Esophagus squamous epithelium (tissue), 5 donors: ENCODE results near the gene ITPRIPL2. TPM values are rescaled to one million over a fixed set of nuclear protein-coding genes. Genes with fewer than 3 reads are reported as not detected.
A peak's percentile ranks its signal among the peaks of the same experiment; 100 is the strongest.

Source experiments
- DNase-seq: peaks from one replicate; lab custom pipeline; 2025; lab: John Stamatoyannopoulos, UW
- H3K27ac ChIP-seq, 4 donors: fragments of 200-600 bp; sonication (generic); one replicate each; pipeline ENCODE4 v1.5.1; 2016 to 2019; ENCODE audit warnings: mild to moderate bottlenecking in 1 of 4
- H3K27me3 ChIP-seq, 4 donors: fragments of 200-600 bp; sonication (generic); 1 replicate in 3 of 4; 2 replicates in 1 of 4; pipeline versions ENCODE4 v1.5.1 to v1.6.0; 2017 to 2021; ENCODE audit warnings: antibody characterized with exemption in 1 of 4
- H3K36me3 ChIP-seq, 3 donors: fragments of 200-600 bp; sonication (generic); one replicate each; pipeline ENCODE4 v1.5.1; 2016 to 2019
- H3K4me1 ChIP-seq, 3 donors: fragments of 200-600 bp; sonication (generic); one replicate each; pipeline ENCODE4 v1.5.1; 2017 to 2019
- H3K4me3 ChIP-seq, 4 donors: fragments of 200-600 bp; sonication (generic); 1 replicate in 3 of 4; 2 replicates in 1 of 4; pipeline ENCODE4 v1.5.1; 2016 to 2019; ENCODE audit warnings: mild to moderate bottlenecking in 2 of 4, moderate library complexity in 1 of 4
- H3K9me3 ChIP-seq, 3 donors: fragments of 200-600 bp; sonication (generic); one replicate each; pipeline ENCODE4 v1.5.1; 2016 to 2019
- POLR2A ChIP-seq, 4 donors: fragments of 450-650 bp; IDR thresholded peaks; one replicate each; pipeline ENCODE4 v1.6.1; 2017; ENCODE audit warnings: antibody characterized with exemption in 4 of 4, mild to moderate bottlenecking in 4 of 4, moderate library complexity in 3 of 4
- WGBS, 2 donors: methylation state at CpG; one replicate each; pipeline ENCODE4 v1.1.5; 2018; 5-methylcytosine and 5-hydroxymethylcytosine counted together
- intact Hi-C: fragments of 100-400 bp; cut with DNase I; formaldehyde crosslinking; loops from one replicate; pipeline ENCODE4 v1.15.0; 2022
- total RNA-seq, 4 donors: library from RNA; depleted of rRNA; stranded (reverse); fragments of >200 nt; gene quantifications; one replicate each; pipeline ENCODE4 v1.1.0, GENCODE V29; 2016
- TF ChIP-seq, protein P1 (sequence below), 6 experiments: fragments of 450-650 bp in 4 of 6; fragments of 200-600 bp in 2 of 6; sonication (generic) in 2 of 6; IDR thresholded peaks; one replicate each; pipeline ENCODE4 v1.5.1; 2016 to 2019; ENCODE audit warnings: antibody characterized with exemption in 6 of 6, mild to moderate bottlenecking in 4 of 6, moderate library complexity in 4 of 6
- donor health status: DM: yes; HTN: yes; CAD: no.

The ITPRIPL2 gene
- total RNA-seq, 4 donors from 2014 or later = 18.3 to 78.6 (median 42.4) TPM

DNA sequence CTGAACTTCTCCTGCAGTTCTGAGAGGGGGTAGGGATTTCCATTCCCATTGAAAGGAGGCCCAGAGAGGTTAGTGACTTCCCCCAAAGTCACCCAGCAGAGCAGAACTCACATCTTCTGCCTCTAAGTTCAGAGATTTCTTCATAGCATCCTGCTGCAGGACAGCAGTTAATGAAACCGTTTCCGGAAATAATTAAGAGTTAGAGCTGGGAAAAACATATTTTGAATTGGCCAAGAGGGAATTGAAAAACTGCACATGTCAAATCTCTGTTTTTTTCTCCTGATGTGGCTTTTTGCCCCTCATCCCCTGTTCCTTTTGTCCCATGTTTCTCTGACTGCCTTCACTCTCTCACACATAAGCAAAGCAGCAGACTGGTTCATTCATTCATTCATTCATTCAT is 26.6 kb downstream of the ITPRIPL2 start:
- WGBS, 2 donors = 50 to 61% methylated on average over 2 of the region's 2 CpGs
- peaks cover 43 to 98% (median 61%) of the 10 kb centered on the region in 3 donors for H3K4me1 ChIP-seq
- H3K27me3 ChIP-seq = no peaks in the 10 kb centered on the region
- TF ChIP-seq, protein P1, sequence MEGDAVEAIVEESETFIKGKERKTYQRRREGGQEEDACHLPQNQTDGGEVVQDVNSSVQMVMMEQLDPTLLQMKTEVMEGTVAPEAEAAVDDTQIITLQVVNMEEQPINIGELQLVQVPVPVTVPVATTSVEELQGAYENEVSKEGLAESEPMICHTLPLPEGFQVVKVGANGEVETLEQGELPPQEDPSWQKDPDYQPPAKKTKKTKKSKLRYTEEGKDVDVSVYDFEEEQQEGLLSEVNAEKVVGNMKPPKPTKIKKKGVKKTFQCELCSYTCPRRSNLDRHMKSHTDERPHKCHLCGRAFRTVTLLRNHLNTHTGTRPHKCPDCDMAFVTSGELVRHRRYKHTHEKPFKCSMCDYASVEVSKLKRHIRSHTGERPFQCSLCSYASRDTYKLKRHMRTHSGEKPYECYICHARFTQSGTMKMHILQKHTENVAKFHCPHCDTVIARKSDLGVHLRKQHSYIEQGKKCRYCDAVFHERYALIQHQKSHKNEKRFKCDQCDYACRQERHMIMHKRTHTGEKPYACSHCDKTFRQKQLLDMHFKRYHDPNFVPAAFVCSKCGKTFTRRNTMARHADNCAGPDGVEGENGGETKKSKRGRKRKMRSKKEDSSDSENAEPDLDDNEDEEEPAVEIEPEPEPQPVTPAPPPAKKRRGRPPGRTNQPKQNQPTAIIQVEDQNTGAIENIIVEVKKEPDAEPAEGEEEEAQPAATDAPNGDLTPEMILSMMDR (IDR thresholded peaks at IDR 0.05) = no peak
- TF ChIP-seq POLR2A (IDR thresholded peaks at IDR 0.05) = no peak
- H3K9me3 ChIP-seq = no peaks in the 10 kb centered on the region
- no peak for DNase-seq
- peak overlapping the region in 2 of 4 donors; percentile 83 to 87 for H3K27ac ChIP-seq
- intact Hi-C loops = no loop called here
- H3K36me3 ChIP-seq = no peaks in the 10 kb centered on the region
- no peak overlapping the region for H3K4me3 ChIP-seq

DNA sequence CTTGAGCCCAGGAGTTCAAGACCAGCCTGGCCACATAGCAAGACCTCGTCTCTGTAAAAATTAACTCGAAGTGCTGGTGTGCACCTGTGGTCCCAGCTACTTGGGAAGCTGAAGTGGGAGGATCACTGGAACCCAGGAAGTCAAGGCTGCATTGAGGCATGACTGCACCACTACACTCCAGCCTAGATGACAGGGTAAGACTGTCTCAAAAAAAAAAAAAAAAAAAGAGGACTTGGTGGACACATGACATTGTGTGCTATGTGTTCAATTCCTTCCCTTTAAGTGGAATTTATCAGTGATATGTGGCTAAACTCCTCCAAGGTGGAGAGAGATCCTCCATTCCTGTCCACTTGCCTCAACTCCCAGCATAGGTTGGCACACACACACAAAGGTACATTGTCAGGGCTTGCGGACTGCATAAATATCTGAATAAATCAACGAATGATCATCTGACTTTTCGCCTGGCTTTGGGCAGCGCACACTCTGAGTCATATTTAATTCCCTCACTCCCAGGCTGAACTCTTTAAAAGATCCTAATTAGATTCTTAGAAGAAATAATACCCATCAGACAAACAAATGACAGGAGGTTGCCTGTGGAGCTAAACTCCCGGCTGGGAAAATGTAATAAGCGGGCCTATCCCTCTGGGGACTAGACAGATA is 29.3 kb downstream of the ITPRIPL2 start:
- H3K27ac ChIP-seq = peak overlapping the region in 3 of 4 donors; percentile 48 to 62 (median 56)
- WGBS, 2 donors = 27 to 47% methylated on average over 6 to 8 of the region's 8 CpGs
- H3K9me3 ChIP-seq = peaks cover 0 to 5% (median 0%) of the 10 kb centered on the region in 3 donors
- no peaks in the 10 kb centered on the region for H3K36me3 ChIP-seq
- H3K27me3 ChIP-seq = no peaks in the 10 kb centered on the region
- no peak for DNase-seq
- no peak overlapping the region for H3K4me3 ChIP-seq
- peaks cover 16 to 91% (median 34%) of the 10 kb centered on the region in 3 donors for H3K4me1 ChIP-seq
- TF ChIP-seq, protein P1 (IDR thresholded peaks at IDR 0.05) = no peak
- TF ChIP-seq POLR2A (IDR thresholded peaks at IDR 0.05) = no peak
- intact Hi-C loops = no loop called here

DNA sequence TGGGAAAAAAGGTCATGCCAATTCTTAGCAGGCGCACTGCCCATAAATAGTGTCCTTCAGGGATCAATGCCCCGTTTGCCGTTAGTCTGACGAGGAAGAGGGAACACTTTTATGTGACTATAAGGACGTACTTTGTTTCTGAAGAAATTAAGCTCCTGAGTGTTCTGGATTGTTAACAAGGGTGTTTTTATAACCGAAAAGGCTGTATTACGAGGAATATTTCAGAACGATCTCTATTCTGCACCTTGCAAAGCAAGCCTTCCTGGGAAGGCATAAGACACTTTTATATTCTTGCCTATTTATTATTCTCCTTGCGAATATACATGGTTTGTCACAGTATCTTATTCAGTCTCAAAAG is 29.8 kb downstream of the ITPRIPL2 start:
- TF ChIP-seq POLR2A (IDR thresholded peaks at IDR 0.05) = no peak
- TF ChIP-seq, protein P1 (IDR thresholded peaks at IDR 0.05) = no peak
- no peak for DNase-seq
- no peak overlapping the region for H3K4me3 ChIP-seq
- H3K4me1 ChIP-seq = peaks cover 11 to 86% (median 29%) of the 10 kb centered on the region in 3 donors
- intact Hi-C loops = no loop called here
- peaks cover 0 to 5% (median 0%) of the 10 kb centered on the region in 3 donors for H3K9me3 ChIP-seq
- H3K36me3 ChIP-seq = no peaks in the 10 kb centered on the region
- WGBS, 2 donors = 38 to 49% methylated on average over 9 of the region's 9 CpGs
- no peaks in the 10 kb centered on the region for H3K27me3 ChIP-seq
- peak overlapping the region in 3 of 4 donors; percentile 48 to 62 (median 56) for H3K27ac ChIP-seq

DNA sequence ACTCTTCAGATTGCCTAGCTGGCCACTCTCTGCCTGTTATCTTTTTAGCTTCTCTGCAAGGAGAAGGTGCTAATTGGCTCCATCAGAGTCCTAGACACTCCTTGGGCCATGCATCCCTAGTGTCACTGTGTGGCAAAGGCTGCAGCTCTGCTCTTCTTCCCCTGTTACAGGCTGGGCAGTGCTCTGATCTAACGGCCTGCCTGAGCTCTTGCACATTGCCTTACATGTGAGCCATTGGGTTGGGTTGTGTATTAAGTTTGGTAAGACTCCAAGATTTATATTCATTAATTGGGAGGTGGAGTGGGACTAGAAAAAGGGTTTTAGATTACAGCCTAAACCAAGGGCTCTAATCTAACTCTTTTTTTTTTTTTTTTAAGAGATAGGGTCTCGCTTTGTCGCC is 31.2 kb downstream of the ITPRIPL2 start:
- Histone ChIP-seq H3K9me3 (peaks cover 0 to 5% (median 0%) of the 10 kb centered on the region in 3 donors), H3K27me3 (no peaks in the 10 kb centered on the region), H3K27ac (no peak overlapping the region), H3K4me3 (no peak overlapping the region), H3K36me3 (no peaks in the 10 kb centered on the region), H3K4me1 (peaks cover 0 to 72% (median 15%) of the 10 kb centered on the region in 3 donors)
- TF ChIP-seq, protein P1 (IDR thresholded peaks at IDR 0.05) = no peak
- TF ChIP-seq POLR2A (IDR thresholded peaks at IDR 0.05) = no peak
- intact Hi-C loops = no loop called here
- WGBS, 2 donors = 68 to 100% methylated on average over 2 to 3 of the region's 3 CpGs
- no peak for DNase-seq

DNA sequence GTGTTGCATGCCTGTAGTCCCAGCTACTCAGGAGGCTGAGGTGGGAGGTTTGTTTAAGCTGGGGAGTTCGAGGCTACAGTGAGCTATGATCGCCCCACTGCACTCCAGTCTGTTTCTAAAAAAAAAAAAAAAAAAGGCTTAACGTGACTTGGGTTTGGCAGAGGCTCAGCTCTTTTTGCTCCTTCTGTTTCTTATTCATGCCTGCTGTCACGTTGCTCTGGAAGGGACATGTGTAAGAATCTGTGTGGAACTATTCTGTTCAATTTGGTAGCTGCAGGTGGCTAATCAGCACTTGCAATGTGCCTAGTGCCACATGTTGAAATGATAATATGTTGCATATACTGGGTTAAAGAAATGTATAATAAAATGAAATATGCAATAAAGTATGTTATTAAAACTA is 33.4 kb downstream of the ITPRIPL2 start:
- intact Hi-C loops = no loop called here
- peaks cover 0 to 51% (median 5%) of the 10 kb centered on the region in 3 donors for H3K4me1 ChIP-seq
- H3K9me3 ChIP-seq = peaks cover 0 to 5% (median 0%) of the 10 kb centered on the region in 3 donors
- no peaks in the 10 kb centered on the region for H3K36me3 ChIP-seq
- TF ChIP-seq POLR2A (IDR thresholded peaks at IDR 0.05) = no peak
- TF ChIP-seq, protein P1 (IDR thresholded peaks at IDR 0.05) = no peak
- H3K27me3 ChIP-seq = no peaks in the 10 kb centered on the region
- H3K27ac ChIP-seq = no peak overlapping the region
- DNase-seq = no peak
- WGBS, 2 donors = 24 to 40% methylated on average over 4 of the region's 4 CpGs
- no peak overlapping the region for H3K4me3 ChIP-seq
